Sigmoid colon (tissue), 7 donors: ENCODE results near the gene PPP1R14D. TPM values are rescaled to one million over a fixed set of nuclear protein-coding genes. Genes with fewer than 3 reads are reported as not detected.

Source experiments
- DNase-seq: peaks from one replicate; pipeline ENCODE4 v3.0.0-alpha.2; 2019
- H3K27ac ChIP-seq, 4 donors: fragments of 200-600 bp; sonication (generic); one replicate each; pipeline ENCODE4 v1.5.1; 2016 to 2019; ENCODE audit warnings: mild to moderate bottlenecking in 1 of 4
- H3K27me3 ChIP-seq, 3 donors: fragments of 200-600 bp; sonication (generic); one replicate each; pipeline ENCODE4 v1.5.1; 2019; ENCODE audit warnings: mild to moderate bottlenecking in 1 of 3
- H3K36me3 ChIP-seq, 4 donors: fragments of 200-600 bp; sonication (generic); one replicate each; pipeline ENCODE4 v1.5.1; 2016 to 2019
- H3K4me1 ChIP-seq, 4 donors: fragments of 200-600 bp; sonication (generic); one replicate each; pipeline ENCODE4 v1.5.1; 2017 to 2019
- H3K4me3 ChIP-seq, 4 donors: fragments of 200-600 bp; sonication (generic); one replicate each; pipeline ENCODE4 v1.5.1; 2017 to 2019; ENCODE audit warnings: mild to moderate bottlenecking in 2 of 4, moderate library complexity in 1 of 4
- H3K9me3 ChIP-seq, 4 donors: fragments of 200-600 bp in 3 of 4; sonication (generic) in 3 of 4; one replicate each; pipeline versions ENCODE4 v1.5.1 to v1.6.1; 2013 to 2019
- CTCF ChIP-seq, 4 experiments: fragments of 450-650 bp in 3 of 4; fragments of 200-600 bp in 1 of 4; IDR thresholded peaks; one replicate each; pipeline ENCODE4 v1.5.1; 2016 to 2019; ENCODE audit warnings: antibody characterized with exemption in 4 of 4, mild to moderate bottlenecking in 3 of 4, moderate library complexity in 2 of 4
- EP300 ChIP-seq, 4 donors: sonication (generic); formaldehyde crosslinking; IDR thresholded peaks; one replicate each; pipeline ENCODE4 v1.6.1; 2017; ENCODE audit warnings: antibody characterized with exemption in 4 of 4
- POLR2A ChIP-seq, 2 donors: fragments of 450-650 bp; IDR thresholded peaks; one replicate each; pipeline ENCODE4 v1.6.1; 2016; ENCODE audit warnings: antibody characterized with exemption in 2 of 2, mild to moderate bottlenecking in 2 of 2, moderate library complexity in 2 of 2
- POLR2AphosphoS5 ChIP-seq, 4 donors: sonication (generic); formaldehyde crosslinking; IDR thresholded peaks; one replicate each; pipeline ENCODE4 v1.6.1; 2017; ENCODE audit warnings: antibody characterized with exemption in 4 of 4
- WGBS, 2 donors: extraction: QIAGEN DNeasy Blood & Tissue Kit; methylation state at CpG; one replicate each; pipeline ENCODE4 v1.1.7; 2013; 5-methylcytosine and 5-hydroxymethylcytosine counted together
- intact Hi-C: fragments of 100-400 bp; cut with DNase I; formaldehyde crosslinking; loops from one replicate; pipeline ENCODE4 v1.15.1; 2023
- polyA plus RNA-seq, 3 donors: library from polyadenylated mRNA; stranded (reverse); fragments of 200-250 nt; gene quantifications; one replicate each; pipeline ENCODE4 v1.2.3, GENCODE V29; 2013
- total RNA-seq, 4 donors: library from RNA; depleted of rRNA; stranded (reverse); fragments of >200 nt; gene quantifications; one replicate each; pipeline ENCODE4 v1.1.0, GENCODE V29; 2016
- donor health status: healthy with polysubstance abuse.
- donor health status: Bipolar disorder and iron deficiency.
- donor health status: healthy.

Gene PPP1R14D
- total and polyA plus RNA-seq, 7 donors, result 211 to 395 (median 212) TPM; not detected in 4

- no peak overlapping the region for H3K27ac ChIP-seq
- peaks cover 0 to 8% (median 3%) of the 10 kb centered on the region in 4 donors for H3K4me1 ChIP-seq
- H3K9me3 ChIP-seq, result no peaks in the 10 kb centered on the region
- 86 to 92% methylated on average over 16 of the region's 16 CpGs for WGBS, 2 donors
- TF ChIP-seq CTCF (IDR thresholded peaks at IDR 0.05) (no peak), POLR2A (IDR thresholded peaks at IDR 0.05) (no peak), EP300 (IDR thresholded peaks at IDR 0.05) (no peak), POLR2AphosphoS5 (IDR thresholded peaks at IDR 0.05) (no peak)
- peaks cover 0 to 12% (median 0%) of the 10 kb centered on the region in 3 donors for H3K27me3 ChIP-seq
- no peak overlapping the region for H3K4me3 ChIP-seq
- no peaks in the 10 kb centered on the region for H3K36me3 ChIP-seq
- no peak for DNase-seq
- intact Hi-C loops, result no loop called here
These were observed 24.9 kb upstream of the PPP1R14D start for GRCh38 chr15:40853241-40853890.

GRCh38 chr15:40852529-40852928 lies 24.0 kb upstream of the PPP1R14D start:
- intact Hi-C loops, result no loop called here
- Histone ChIP-seq H3K27ac (no peak overlapping the region), H3K4me3 (no peak overlapping the region), H3K36me3 (no peaks in the 10 kb centered on the region), H3K9me3 (no peaks in the 10 kb centered on the region), H3K4me1 (peaks cover 0 to 3% (median 1%) of the 10 kb centered on the region in 4 donors), H3K27me3 (peaks cover 0 to 7% (median 0%) of the 10 kb centered on the region in 3 donors)
- 25 to 70% methylated on average over 5 of the region's 5 CpGs for WGBS, 2 donors
- DNase-seq, result no peak
- TF ChIP-seq EP300 (IDR thresholded peaks at IDR 0.05) (no peak), POLR2AphosphoS5 (IDR thresholded peaks at IDR 0.05) (no peak), CTCF (IDR thresholded peaks at IDR 0.05) (no peak), POLR2A (IDR thresholded peaks at IDR 0.05) (no peak)

- DNase-seq, result no peak
- TF ChIP-seq EP300 (IDR thresholded peaks at IDR 0.05) (no peak), POLR2A (IDR thresholded peaks at IDR 0.05) (no peak), CTCF (IDR thresholded peaks at IDR 0.05) (no peak), POLR2AphosphoS5 (IDR thresholded peaks at IDR 0.05) (no peak)
- Histone ChIP-seq H3K9me3 (no peaks in the 10 kb centered on the region), H3K27me3 (peaks cover 5 to 26% (median 5%) of the 10 kb centered on the region in 3 donors), H3K4me1 (no peaks in the 10 kb centered on the region), H3K36me3 (no peaks in the 10 kb centered on the region), H3K27ac (no peak overlapping the region), H3K4me3 (no peak overlapping the region)
- 75 to 91% methylated on average over 8 of the region's 8 CpGs for WGBS, 2 donors
- intact Hi-C loops, result no loop called here
These were observed 22.1 kb upstream of the PPP1R14D start for GRCh38 chr15:40850576-40851112.

- no peak overlapping the region for H3K4me3 ChIP-seq
- DNase-seq, result no peak
- no peaks in the 10 kb centered on the region for H3K9me3 ChIP-seq
- no peaks in the 10 kb centered on the region for H3K36me3 ChIP-seq
- peak overlapping the region in 1 of 4 donors; percentile 17 for H3K27ac ChIP-seq
- 11 to 48% methylated on average over 7 of the region's 7 CpGs for WGBS, 2 donors
- peak in 1 of 2 donors; percentile 62 for TF ChIP-seq POLR2A (IDR thresholded peaks at IDR 0.05)
- TF ChIP-seq POLR2AphosphoS5 (IDR thresholded peaks at IDR 0.05), result peak in 1 of 4 donors; percentile 23
- TF ChIP-seq CTCF (IDR thresholded peaks at IDR 0.05), result no peak
- TF ChIP-seq EP300 (IDR thresholded peaks at IDR 0.05), result no peak
- H3K4me1 ChIP-seq, result peaks cover 0 to 19% (median 18%) of the 10 kb centered on the region in 4 donors
- intact Hi-C loops, result no loop called here
- peaks cover 22 to 51% (median 31%) of the 10 kb centered on the region in 3 donors for H3K27me3 ChIP-seq
These were observed 18.9 kb upstream of the PPP1R14D start for GRCh38 chr15:40847223-40847961.
